Activated CD8-positive, alpha-beta T cell treated with anti-CD3 and anti-CD28 coated beads for 36 hours (primary cell): ENCODE results near the gene KLHL29. TPM values are rescaled to one million over a fixed set of nuclear protein-coding genes. Genes with fewer than 3 reads are reported as not detected.

Source experiments
- ATAC-seq: fragments of 200-7000 bp; cut with Tn5 transposase; one replicate; pipeline ENCODE4 v1.10.0; 2021; ENCODE audit warnings: mild to moderate bottlenecking, moderate library complexity
- CTCF ChIA-PET: fragments of 350-600 bp; sonication (Branson Sonifier 250); formaldehyde crosslinking; loops from one replicate; lab custom pipeline; 2021; ENCODE audit warnings: antibody characterized with exemption; lab: Charles Lee
- POLR2A ChIA-PET: fragments of 350-600 bp; sonication (Branson Sonifier 250); formaldehyde crosslinking; loops from one replicate; lab custom pipeline; 2021; ENCODE audit warnings: antibody characterized with exemption; lab: Charles Lee
- DNase-seq: peaks from one replicate; pipeline ENCODE4 v3.0.0-alpha.2; 2020
- H3K27ac Mint-ChIP-seq: one replicate; pipeline ENCODE4 v1.8.0; 2021; ENCODE audit warnings: mild to moderate bottlenecking, mixed read lengths
- H3K27me3 Mint-ChIP-seq: one replicate; pipeline ENCODE4 v1.8.0; 2021; ENCODE audit warnings: mixed read lengths
- H3K36me3 Mint-ChIP-seq: one replicate; pipeline ENCODE4 v1.8.0; 2021; ENCODE audit warnings: low read depth, mixed read lengths
- H3K4me1 Mint-ChIP-seq: one replicate; pipeline ENCODE4 v1.8.0; 2021; ENCODE audit warnings: low read depth, mixed read lengths
- H3K4me3 Mint-ChIP-seq: one replicate; pipeline ENCODE4 v1.8.0; 2021; ENCODE audit warnings: mild to moderate bottlenecking, moderate library complexity, mixed read lengths
- H3K9me3 Mint-ChIP-seq: one replicate; pipeline ENCODE4 v1.8.0; 2021; ENCODE audit warnings: mixed read lengths
- intact Hi-C: fragments of 100-400 bp; cut with micrococcal nuclease; formaldehyde crosslinking; loops from one replicate; pipeline ENCODE4 v1.10.0; 2022
- total RNA-seq, 2 experiments: library from RNA; stranded (reverse); gene quantifications; one replicate each; pipeline ENCODE4 v1.2.3, GENCODE V29; 2021
- TF ChIP-seq, protein P1 (sequence below): fragments of 200-600 bp; IDR thresholded peaks from one replicate; pipeline ENCODE4 v1.8.0; 2022; ENCODE audit warnings: antibody characterized with exemption, mild to moderate bottlenecking

The KLHL29 gene
- total RNA-seq, 2 experiments from 2014 or later, result 1.0 to 1.2 TPM

- H3K27ac Mint-ChIP-seq, result no peak overlapping the region
- POLR2A ChIA-PET, result no interaction called here
- no peaks in the 10 kb centered on the region for H3K9me3 Mint-ChIP-seq
- no peak for ATAC-seq
- DNase-seq, result no peak
- H3K4me1 Mint-ChIP-seq, result peaks cover 38% of the 10 kb centered on the region
- H3K4me3 Mint-ChIP-seq, result no peak overlapping the region
- H3K27me3 Mint-ChIP-seq, result no peaks in the 10 kb centered on the region
- TF ChIP-seq, protein P1, sequence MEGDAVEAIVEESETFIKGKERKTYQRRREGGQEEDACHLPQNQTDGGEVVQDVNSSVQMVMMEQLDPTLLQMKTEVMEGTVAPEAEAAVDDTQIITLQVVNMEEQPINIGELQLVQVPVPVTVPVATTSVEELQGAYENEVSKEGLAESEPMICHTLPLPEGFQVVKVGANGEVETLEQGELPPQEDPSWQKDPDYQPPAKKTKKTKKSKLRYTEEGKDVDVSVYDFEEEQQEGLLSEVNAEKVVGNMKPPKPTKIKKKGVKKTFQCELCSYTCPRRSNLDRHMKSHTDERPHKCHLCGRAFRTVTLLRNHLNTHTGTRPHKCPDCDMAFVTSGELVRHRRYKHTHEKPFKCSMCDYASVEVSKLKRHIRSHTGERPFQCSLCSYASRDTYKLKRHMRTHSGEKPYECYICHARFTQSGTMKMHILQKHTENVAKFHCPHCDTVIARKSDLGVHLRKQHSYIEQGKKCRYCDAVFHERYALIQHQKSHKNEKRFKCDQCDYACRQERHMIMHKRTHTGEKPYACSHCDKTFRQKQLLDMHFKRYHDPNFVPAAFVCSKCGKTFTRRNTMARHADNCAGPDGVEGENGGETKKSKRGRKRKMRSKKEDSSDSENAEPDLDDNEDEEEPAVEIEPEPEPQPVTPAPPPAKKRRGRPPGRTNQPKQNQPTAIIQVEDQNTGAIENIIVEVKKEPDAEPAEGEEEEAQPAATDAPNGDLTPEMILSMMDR, result no peak
- intact Hi-C loops, result no loop called here
- H3K36me3 Mint-ChIP-seq, result no peaks in the 10 kb centered on the region
- CTCF ChIA-PET, result no interaction called here
Observed at GRCh38 chr2:23536326-23536725, 151.3 kb downstream of the KLHL29 start.

DNA sequence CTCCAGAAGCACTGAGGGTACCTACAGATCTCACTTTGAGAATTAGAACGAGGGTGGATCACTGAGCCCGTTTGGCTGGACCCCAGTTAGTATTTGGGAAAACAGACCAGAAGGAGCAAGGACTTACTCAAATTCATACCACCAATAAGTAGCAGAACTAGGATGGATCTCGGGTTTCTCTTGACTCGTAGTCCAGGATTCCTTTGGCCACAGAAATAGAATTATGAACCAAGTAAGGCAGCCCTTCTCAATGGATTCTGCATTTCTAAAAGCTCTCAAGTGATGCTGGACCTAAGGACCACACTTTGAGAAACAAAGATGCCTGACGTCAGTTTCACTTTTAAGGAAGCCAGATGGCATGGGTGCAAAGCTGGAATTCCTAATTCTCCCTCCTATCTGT lies 153.0 kb downstream of the KLHL29 start:
- TF ChIP-seq, protein P1, result no peak

DNA sequence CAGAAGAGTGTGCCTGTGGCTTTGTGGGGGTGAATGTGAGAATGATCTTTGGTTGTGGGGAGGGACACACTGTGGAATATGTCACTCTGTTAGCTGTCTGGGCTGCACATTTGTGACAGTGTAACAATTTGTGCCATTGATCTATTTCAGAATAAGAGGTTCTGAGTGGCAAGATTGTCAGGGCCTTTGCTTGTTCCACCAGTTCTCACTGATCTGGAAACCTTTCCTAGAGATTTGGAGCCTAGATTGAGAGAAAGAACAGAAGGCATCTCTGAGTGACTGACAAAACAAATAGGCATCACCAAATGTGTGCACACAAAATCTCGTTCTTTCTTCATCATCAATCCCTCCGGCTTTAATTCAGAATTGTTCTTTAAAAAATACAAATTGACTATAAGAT lies 153.6 kb downstream of the KLHL29 start:
- intact Hi-C loops, result no loop called here
- TF ChIP-seq, protein P1, result no peak
- DNase-seq (no peak), ATAC-seq (no peak)
- H3K27ac Mint-ChIP-seq, result no peak overlapping the region
- ChIA-PET POLR2A (no interaction called here), CTCF (no interaction called here)
- H3K27me3 Mint-ChIP-seq, result no peaks in the 10 kb centered on the region
- no peak overlapping the region for H3K4me3 Mint-ChIP-seq
- H3K36me3 Mint-ChIP-seq, result no peaks in the 10 kb centered on the region
- H3K4me1 Mint-ChIP-seq, result peaks cover 23% of the 10 kb centered on the region
- H3K9me3 Mint-ChIP-seq, result no peaks in the 10 kb centered on the region

More for the DNA sequence above, 153.0 kb downstream of the KLHL29 start:
- Mint-ChIP-seq H3K27me3 (no peaks in the 10 kb centered on the region), H3K9me3 (no peaks in the 10 kb centered on the region), H3K36me3 (no peaks in the 10 kb centered on the region), H3K4me3 (no peak overlapping the region), H3K27ac (no peak overlapping the region), H3K4me1 (peaks cover 25% of the 10 kb centered on the region)
- intact Hi-C loops, result no loop called here
- no peak for ATAC-seq
- CTCF ChIA-PET, result no interaction called here
- no peak for DNase-seq
- POLR2A ChIA-PET, result no interaction called here

GRCh38 chr2:23540804-23541360 lies 155.9 kb downstream of the KLHL29 start:
- H3K4me1 Mint-ChIP-seq, result peaks cover 12% of the 10 kb centered on the region
- POLR2A ChIA-PET, result no interaction called here
- no peak for DNase-seq
- H3K27ac Mint-ChIP-seq, result no peak overlapping the region
- intact Hi-C loops, result no loop called here
- CTCF ChIA-PET, result no interaction called here
- ATAC-seq, result no peak
- H3K27me3 Mint-ChIP-seq, result no peaks in the 10 kb centered on the region
- H3K9me3 Mint-ChIP-seq, result no peaks in the 10 kb centered on the region
- H3K36me3 Mint-ChIP-seq, result no peaks in the 10 kb centered on the region
- H3K4me3 Mint-ChIP-seq, result no peak overlapping the region
- TF ChIP-seq, protein P1, result no peak

- no peak for DNase-seq
- TF ChIP-seq, protein P1, result no peak
- CTCF ChIA-PET, result no interaction called here
- intact Hi-C loops, result no loop called here
- Mint-ChIP-seq H3K4me1 (peaks cover 8% of the 10 kb centered on the region), H3K9me3 (no peaks in the 10 kb centered on the region), H3K4me3 (no peak overlapping the region), H3K36me3 (no peaks in the 10 kb centered on the region), H3K27ac (no peak overlapping the region), H3K27me3 (no peaks in the 10 kb centered on the region)
- POLR2A ChIA-PET, result no interaction called here
- ATAC-seq, result no peak
Observed at GRCh38 chr2:23541503-23542229, 156.7 kb downstream of the KLHL29 start.
